ENCODE data around the gene POU4F3. TPM values are rescaled to one million over a fixed set of nuclear protein-coding genes. Genes with fewer than 3 reads are reported as not detected.

POU4F3 gene
- total RNA-seq, 6 donors from 2014 or later = 0.10 to 0.55 (median 0.30) TPM; not detected in 3

- no peak for TF ChIP-seq CTCF (IDR thresholded peaks at IDR 0.05)
- no peak for TF ChIP-seq EP300 (IDR thresholded peaks at IDR 0.05)
- TF ChIP-seq POLR2A (IDR thresholded peaks at IDR 0.05) = no peak
- TF ChIP-seq POLR2AphosphoS5 (IDR thresholded peaks at IDR 0.05) = no peak
- Histone ChIP-seq H3K27me3 (no peaks in the 10 kb centered on the region), H3K27ac (no peak overlapping the region), H3K36me3 (no peaks in the 10 kb centered on the region), H3K9me3 (no peaks in the 10 kb centered on the region), H3K4me1 (no peaks in the 10 kb centered on the region), H3K4me3 (no peak overlapping the region)
- no peak for ATAC-seq (ENCODE audit: low FRiP score in 2 of 2)
- WGBS, 2 donors = 36 to 49% methylated on average over 2 of the region's 2 CpGs
- no peak for DNase-seq
Observed at GRCh38 chr5:146388386-146388785, 49.7 kb downstream of the POU4F3 start.

GRCh38 chr5:146390469-146390868 lies 51.8 kb downstream of the POU4F3 start:
- Histone ChIP-seq H3K9me3 (no peaks in the 10 kb centered on the region), H3K4me1 (no peaks in the 10 kb centered on the region), H3K27me3 (no peaks in the 10 kb centered on the region), H3K4me3 (no peak overlapping the region), H3K27ac (no peak overlapping the region), H3K36me3 (no peaks in the 10 kb centered on the region)
- WGBS, 2 donors = 40 to 42% methylated on average over 2 of the region's 2 CpGs
- no peak for DNase-seq
- no peak for ATAC-seq (ENCODE audit: low FRiP score in 2 of 2)
- TF ChIP-seq EP300 (IDR thresholded peaks at IDR 0.05) (no peak), POLR2AphosphoS5 (IDR thresholded peaks at IDR 0.05) (no peak), CTCF (IDR thresholded peaks at IDR 0.05) (no peak), POLR2A (IDR thresholded peaks at IDR 0.05) (no peak)

Other genes starting within 250 kb of the POU4F3 start
- gene PLAC8L1, start 233.3 kb upstream of the POU4F3 start, total RNA-seq = 1 to 10 TPM in 1 of 6 donors, not detected in 5; 1.3 TPM
- 10 to 100 TPM; 37.0 to 93.3 (median 67.0) TPM for gene LARS1, start 156.2 kb upstream of the POU4F3 start, total RNA-seq
- gene RBM27, start 135.2 kb upstream of the POU4F3 start, total RNA-seq = 10 to 100 TPM; 13.0 to 52.4 (median 31.2) TPM
- 100 to 1,000 TPM in 1 of 6 donors, 10 to 100 TPM in 5; 34.3 to 110 (median 53.3) TPM for gene TCERG1, start 108.5 kb downstream of the POU4F3 start, total RNA-seq
- gene GPR151, start 177.4 kb downstream of the POU4F3 start, total RNA-seq = not detected